ENCODE results near the gene ROR1.

The ROR1 gene

GRCh38 chr1:64010316-64010715 lies 236.5 kb downstream of the ROR1 start:
- H4K91ac ChIP-seq (ENCODE audit: low read length): no peak overlapping the region
- no peaks in the 10 kb centered on the region for H3K9me3 ChIP-seq (ENCODE audit: control insufficient read depth, low read length)
- no peak overlapping the region for H3K9ac ChIP-seq (ENCODE audit: low read length)
- peaks cover 2% of the 10 kb centered on the region for H3K79me1 ChIP-seq (replicated peaks; ENCODE audit: low read length, poor library complexity, severe bottlenecking)
- no peaks in the 10 kb centered on the region for H3K27me3 ChIP-seq (ENCODE audit: control insufficient read depth in 1 of 2, insufficient read depth in 1 of 2, low read length in 2 of 2)
- H2BK5ac ChIP-seq (ENCODE audit: low read depth, low read length, poor library complexity, severe bottlenecking): no peak overlapping the region
- H2BK12ac ChIP-seq (ENCODE audit: low read length in 2 of 2): no peak overlapping the region
- no peaks in the 10 kb centered on the region for H3K4me1 ChIP-seq (ENCODE audit: control insufficient read depth, insufficient read depth, low read depth, low read length)
- no peak overlapping the region for H2BK15ac ChIP-seq (ENCODE audit: low read depth, poor library complexity, severe bottlenecking)
- H2AK5ac ChIP-seq (ENCODE audit: low read length, severe bottlenecking): no peak overlapping the region
- H4K8ac ChIP-seq (ENCODE audit: low read length): no peak overlapping the region
- H3K18ac ChIP-seq (ENCODE audit: low read depth in 1 of 2, low read length in 2 of 2): no peak overlapping the region
- H2AFZ ChIP-seq (ENCODE audit: low read depth, low read length): no peak overlapping the region
- no peak overlapping the region for H3K4me3 ChIP-seq (ENCODE audit: insufficient read depth in 1 of 2, low read depth in 1 of 2, low read length in 2 of 2)
- no peak overlapping the region for H3K4me2 ChIP-seq (ENCODE audit: low read length, poor library complexity, severe bottlenecking)
- no peak overlapping the region for H3K14ac ChIP-seq (ENCODE audit: low read length in 2 of 2)
- no peak overlapping the region for H2BK120ac ChIP-seq (ENCODE audit: low read depth, low read length)
- peaks cover 6 to 15% of the 10 kb centered on the region in 2 experiments for H3K36me3 ChIP-seq (ENCODE audit: control insufficient read depth in 1 of 2, insufficient read depth in 2 of 2, low read depth in 1 of 2, low read length in 2 of 2)
- no peak overlapping the region for H3K27ac ChIP-seq (ENCODE audit: low read length, poor library complexity, severe bottlenecking)
- no CpG with 5 or more reads among the region's 1 CpG for WGBS
- H3K4ac ChIP-seq (ENCODE audit: low read depth in 1 of 2, low read length in 2 of 2): no peak overlapping the region
- no peak overlapping the region for H3K23ac ChIP-seq (ENCODE audit: low read length in 2 of 2)
- DNase-seq: no peak

- Histone ChIP-seq H3K4ac (ENCODE audit: low read depth in 1 of 2, low read length in 2 of 2) (no peak overlapping the region), H3K4me2 (ENCODE audit: low read length, poor library complexity, severe bottlenecking) (no peak overlapping the region), H2BK120ac (ENCODE audit: low read depth, low read length) (no peak overlapping the region), H2AK5ac (ENCODE audit: low read length, severe bottlenecking) (no peak overlapping the region), H4K91ac (ENCODE audit: low read length) (no peak overlapping the region), H2BK5ac (ENCODE audit: low read depth, low read length, poor library complexity, severe bottlenecking) (no peak overlapping the region), H3K79me1 (replicated peaks; ENCODE audit: low read length, poor library complexity, severe bottlenecking) (no peaks in the 10 kb centered on the region), H3K4me3 (ENCODE audit: insufficient read depth in 1 of 2, low read depth in 1 of 2, low read length in 2 of 2) (no peak overlapping the region), H3K14ac (ENCODE audit: low read length in 2 of 2) (no peak overlapping the region), H3K9ac (ENCODE audit: low read length) (no peak overlapping the region), H3K4me1 (ENCODE audit: control insufficient read depth, insufficient read depth, low read depth, low read length) (no peaks in the 10 kb centered on the region), H2BK15ac (ENCODE audit: low read depth, poor library complexity, severe bottlenecking) (no peak overlapping the region), H4K8ac (ENCODE audit: low read length) (no peak overlapping the region), H3K18ac (ENCODE audit: low read depth in 1 of 2, low read length in 2 of 2) (no peak overlapping the region), H2BK12ac (ENCODE audit: low read length in 2 of 2) (no peak overlapping the region), H3K9me3 (ENCODE audit: control insufficient read depth, low read length) (no peaks in the 10 kb centered on the region), H3K27me3 (ENCODE audit: control insufficient read depth in 1 of 2, insufficient read depth in 1 of 2, low read length in 2 of 2) (no peaks in the 10 kb centered on the region), H3K27ac (ENCODE audit: low read length, poor library complexity, severe bottlenecking) (no peak overlapping the region), H3K36me3 (ENCODE audit: control insufficient read depth in 1 of 2, insufficient read depth in 2 of 2, low read depth in 1 of 2, low read length in 2 of 2) (peaks cover 7 to 18% of the 10 kb centered on the region in 2 experiments), H3K23ac (ENCODE audit: low read length in 2 of 2) (no peak overlapping the region), H2AFZ (ENCODE audit: low read depth, low read length) (no peak overlapping the region)
- 75% methylated on average over 4 of the region's 4 CpGs for WGBS
- DNase-seq: no peak
Observed at GRCh38 chr1:64013395-64013794, 239.6 kb downstream of the ROR1 start.

GRCh38 chr1:64019818-64020217 lies 246.0 kb downstream of the ROR1 start:
- Histone ChIP-seq H2AK5ac (ENCODE audit: low read length, severe bottlenecking) (no peak overlapping the region), H2AFZ (ENCODE audit: low read depth, low read length) (no peak overlapping the region), H3K18ac (ENCODE audit: low read depth in 1 of 2, low read length in 2 of 2) (no peak overlapping the region), H3K79me1 (replicated peaks; ENCODE audit: low read length, poor library complexity, severe bottlenecking) (no peaks in the 10 kb centered on the region), H2BK5ac (ENCODE audit: low read depth, low read length, poor library complexity, severe bottlenecking) (no peak overlapping the region), H3K4me1 (ENCODE audit: control insufficient read depth, insufficient read depth, low read depth, low read length) (no peaks in the 10 kb centered on the region), H2BK15ac (ENCODE audit: low read depth, poor library complexity, severe bottlenecking) (no peak overlapping the region), H2BK120ac (ENCODE audit: low read depth, low read length) (no peak overlapping the region), H3K27ac (ENCODE audit: low read length, poor library complexity, severe bottlenecking) (peak overlapping the region; percentile 50), H3K14ac (ENCODE audit: low read length in 2 of 2) (no peak overlapping the region), H3K9ac (ENCODE audit: low read length) (peak overlapping the region; percentile 82), H3K27me3 (ENCODE audit: control insufficient read depth in 1 of 2, insufficient read depth in 1 of 2, low read length in 2 of 2) (no peaks in the 10 kb centered on the region), H4K8ac (ENCODE audit: low read length) (no peak overlapping the region), H3K4me2 (ENCODE audit: low read length, poor library complexity, severe bottlenecking) (no peak overlapping the region), H4K91ac (ENCODE audit: low read length) (no peak overlapping the region), H2BK12ac (ENCODE audit: low read length in 2 of 2) (no peak overlapping the region), H3K4ac (ENCODE audit: low read depth in 1 of 2, low read length in 2 of 2) (no peak overlapping the region), H3K4me3 (ENCODE audit: insufficient read depth in 1 of 2, low read depth in 1 of 2, low read length in 2 of 2) (peak overlapping the region in 1 of 2 experiments; percentile 65), H3K9me3 (ENCODE audit: control insufficient read depth, low read length) (no peaks in the 10 kb centered on the region), H3K23ac (ENCODE audit: low read length in 2 of 2) (no peak overlapping the region), H3K36me3 (ENCODE audit: control insufficient read depth in 1 of 2, insufficient read depth in 2 of 2, low read depth in 1 of 2, low read length in 2 of 2) (peaks cover 3 to 7% of the 10 kb centered on the region in 2 experiments)
- 51% methylated on average over 2 of the region's 2 CpGs for WGBS
- peak; percentile 83 for DNase-seq

- H3K23ac ChIP-seq (ENCODE audit: low read length in 2 of 2): no peak overlapping the region
- H3K4me3 ChIP-seq (ENCODE audit: insufficient read depth in 1 of 2, low read depth in 1 of 2, low read length in 2 of 2): no peak overlapping the region
- no peaks in the 10 kb centered on the region for H3K36me3 ChIP-seq (ENCODE audit: control insufficient read depth in 1 of 2, insufficient read depth in 2 of 2, low read depth in 1 of 2, low read length in 2 of 2)
- no peak overlapping the region for H2BK15ac ChIP-seq (ENCODE audit: low read depth, poor library complexity, severe bottlenecking)
- no peak overlapping the region for H3K27ac ChIP-seq (ENCODE audit: low read length, poor library complexity, severe bottlenecking)
- no peak overlapping the region for H2AK5ac ChIP-seq (ENCODE audit: low read length, severe bottlenecking)
- H3K4me1 ChIP-seq (ENCODE audit: control insufficient read depth, insufficient read depth, low read depth, low read length): no peaks in the 10 kb centered on the region
- no peak for DNase-seq
- H4K8ac ChIP-seq (ENCODE audit: low read length): no peak overlapping the region
- H3K9me3 ChIP-seq (ENCODE audit: control insufficient read depth, low read length): no peaks in the 10 kb centered on the region
- H2AFZ ChIP-seq (ENCODE audit: low read depth, low read length): no peak overlapping the region
- H2BK5ac ChIP-seq (ENCODE audit: low read depth, low read length, poor library complexity, severe bottlenecking): no peak overlapping the region
- no peak overlapping the region for H2BK12ac ChIP-seq (ENCODE audit: low read length in 2 of 2)
- no peaks in the 10 kb centered on the region for H3K79me1 ChIP-seq (replicated peaks; ENCODE audit: low read length, poor library complexity, severe bottlenecking)
- 97% methylated on average over 3 of the region's 3 CpGs for WGBS
- H3K4ac ChIP-seq (ENCODE audit: low read depth in 1 of 2, low read length in 2 of 2): no peak overlapping the region
- H3K9ac ChIP-seq (ENCODE audit: low read length): no peak overlapping the region
- H4K91ac ChIP-seq (ENCODE audit: low read length): no peak overlapping the region
- H3K27me3 ChIP-seq (ENCODE audit: control insufficient read depth in 1 of 2, insufficient read depth in 1 of 2, low read length in 2 of 2): no peaks in the 10 kb centered on the region
- no peak overlapping the region for H2BK120ac ChIP-seq (ENCODE audit: low read depth, low read length)
- no peak overlapping the region for H3K4me2 ChIP-seq (ENCODE audit: low read length, poor library complexity, severe bottlenecking)
- no peak overlapping the region for H3K18ac ChIP-seq (ENCODE audit: low read depth in 1 of 2, low read length in 2 of 2)
- H3K14ac ChIP-seq (ENCODE audit: low read length in 2 of 2): no peak overlapping the region
Observed at GRCh38 chr1:64021066-64021465, 247.2 kb downstream of the ROR1 start.
